Osteoblast (primary cell): ENCODE data around the gene ITGA2. TPM values are rescaled to one million over a fixed set of nuclear protein-coding genes. Genes with fewer than 3 reads are reported as not detected.

Experiments used
- DNase-seq: peaks from one replicate; pipeline ENCODE4 v3.0.0; 2011; ENCODE audit warnings: low spot score, mixed read lengths; ENCODE audit not compliant: insufficient read length; ENCODE audit errors: missing footprints
- H2AFZ ChIP-seq: 2 replicates; pipeline ENCODE4 v1.6.0; 2011; ENCODE audit warnings: mild to moderate bottlenecking, low read length
- H3K27ac ChIP-seq: 2 replicates; pipeline ENCODE4 v1.5.1; 2011; ENCODE audit warnings: mild to moderate bottlenecking, low read depth, low read length, moderate library complexity
- H3K27me3 ChIP-seq: 2 replicates; pipeline ENCODE4 v1.6.0; 2012; ENCODE audit warnings: mild to moderate bottlenecking, control low read depth, inconsistent platforms, low read length, moderate library complexity; ENCODE audit not compliant: insufficient read depth
- H3K36me3 ChIP-seq: 2 replicates; pipeline ENCODE4 v1.5.1; 2011; ENCODE audit warnings: mild to moderate bottlenecking, low read length, control low read depth, moderate library complexity; ENCODE audit not compliant: insufficient read depth
- H3K4me1 ChIP-seq: 2 replicates; pipeline ENCODE4 v1.5.1; 2011; ENCODE audit warnings: mild to moderate bottlenecking, low read length, control low read depth, moderate library complexity; ENCODE audit not compliant: insufficient read depth
- H3K4me2 ChIP-seq: 2 replicates; pipeline ENCODE4 v1.6.0; 2011; ENCODE audit warnings: mild to moderate bottlenecking, low read length; ENCODE audit not compliant: insufficient read depth
- H3K4me3 ChIP-seq: fragments of 200-600 bp; sonication (generic); 3 replicates; pipeline ENCODE4 v1.5.1; 2012; ENCODE audit warnings: mild to moderate bottlenecking, low read length, inconsistent platforms; ENCODE audit not compliant: insufficient read depth
- H3K79me2 ChIP-seq: 2 replicates; pipeline ENCODE4 v1.6.0; 2012; ENCODE audit warnings: mild to moderate bottlenecking, low read length, control low read depth, inconsistent platforms; ENCODE audit not compliant: insufficient read depth
- H3K9me3 ChIP-seq: 2 replicates; pipeline ENCODE4 v1.5.1; 2011; ENCODE audit warnings: low read depth, low read length, control low read depth
- H4K20me1 ChIP-seq: 2 replicates; pipeline ENCODE4 v1.6.0; 2012; ENCODE audit warnings: mild to moderate bottlenecking, low read length, control low read depth; ENCODE audit not compliant: insufficient read depth
- total RNA-seq: library from RNA; depleted of rRNA; stranded (reverse); fragments of >200 nt; gene quantifications from 2 replicates; pipeline ENCODE4 v1.2.3, GENCODE V29; 2012
- TF ChIP-seq, protein P1 (sequence below): IDR thresholded peaks from 2 replicates; pipeline ENCODE4 v1.5.1; 2011; ENCODE audit warnings: mild to moderate bottlenecking, low read depth, low read length, moderate library complexity; ENCODE audit errors: extremely low read depth

The ITGA2 gene
- total RNA-seq, 1 donor = 2.9 TPM

DNA sequence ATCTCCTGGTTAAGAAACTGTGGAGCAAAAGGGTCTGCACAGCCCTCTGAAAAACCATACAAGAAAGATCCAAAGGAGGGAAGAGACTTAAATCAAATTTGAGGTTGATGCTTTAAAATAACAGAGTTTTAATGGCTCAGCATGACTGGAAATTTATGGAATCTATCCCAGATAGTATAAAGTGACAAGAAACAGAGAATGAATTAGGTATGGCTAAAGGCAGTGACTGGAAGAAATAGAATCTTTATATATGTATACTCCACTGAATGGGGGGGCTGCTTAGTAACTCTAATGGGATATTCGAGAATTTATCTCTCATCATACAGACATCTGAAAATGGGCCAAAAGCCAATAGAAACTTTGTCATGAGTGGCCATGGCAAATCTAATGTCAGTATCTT lies 138.0 kb downstream of the ITGA2 start:
- DNase-seq = no peak
- no peaks in the 10 kb centered on the region for H3K9me3 ChIP-seq
- peaks cover 16% of the 10 kb centered on the region for H3K4me1 ChIP-seq
- H3K4me2 ChIP-seq = no peak overlapping the region
- no peaks in the 10 kb centered on the region for H3K36me3 ChIP-seq
- H3K27me3 ChIP-seq = no peaks in the 10 kb centered on the region
- TF ChIP-seq, protein P1, sequence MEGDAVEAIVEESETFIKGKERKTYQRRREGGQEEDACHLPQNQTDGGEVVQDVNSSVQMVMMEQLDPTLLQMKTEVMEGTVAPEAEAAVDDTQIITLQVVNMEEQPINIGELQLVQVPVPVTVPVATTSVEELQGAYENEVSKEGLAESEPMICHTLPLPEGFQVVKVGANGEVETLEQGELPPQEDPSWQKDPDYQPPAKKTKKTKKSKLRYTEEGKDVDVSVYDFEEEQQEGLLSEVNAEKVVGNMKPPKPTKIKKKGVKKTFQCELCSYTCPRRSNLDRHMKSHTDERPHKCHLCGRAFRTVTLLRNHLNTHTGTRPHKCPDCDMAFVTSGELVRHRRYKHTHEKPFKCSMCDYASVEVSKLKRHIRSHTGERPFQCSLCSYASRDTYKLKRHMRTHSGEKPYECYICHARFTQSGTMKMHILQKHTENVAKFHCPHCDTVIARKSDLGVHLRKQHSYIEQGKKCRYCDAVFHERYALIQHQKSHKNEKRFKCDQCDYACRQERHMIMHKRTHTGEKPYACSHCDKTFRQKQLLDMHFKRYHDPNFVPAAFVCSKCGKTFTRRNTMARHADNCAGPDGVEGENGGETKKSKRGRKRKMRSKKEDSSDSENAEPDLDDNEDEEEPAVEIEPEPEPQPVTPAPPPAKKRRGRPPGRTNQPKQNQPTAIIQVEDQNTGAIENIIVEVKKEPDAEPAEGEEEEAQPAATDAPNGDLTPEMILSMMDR = no peak
- H3K27ac ChIP-seq = no peak overlapping the region
- H3K79me2 ChIP-seq = no peaks in the 10 kb centered on the region
- no peaks in the 10 kb centered on the region for H4K20me1 ChIP-seq
- H3K4me3 ChIP-seq = no peak overlapping the region
- no peak overlapping the region for H2AFZ ChIP-seq

DNA sequence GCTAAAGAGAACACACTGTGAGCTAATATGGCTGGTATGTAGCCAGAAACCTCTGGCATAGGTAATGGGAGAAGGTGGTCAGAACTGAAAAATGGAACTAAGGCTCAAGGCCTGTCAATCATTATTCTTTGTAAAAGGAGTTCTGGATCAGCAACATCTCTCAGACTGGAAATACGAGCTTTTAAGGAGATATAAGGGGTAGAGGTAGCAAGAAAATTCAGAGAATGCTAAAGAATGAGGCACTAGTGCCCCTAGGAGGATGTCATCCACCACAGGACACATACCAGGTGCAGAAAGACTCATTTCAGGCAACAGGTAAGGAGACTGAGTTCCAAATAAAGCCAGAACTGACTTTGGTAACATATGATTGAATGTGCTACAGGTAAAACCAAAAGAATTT lies 139.3 kb downstream of the ITGA2 start:
- H3K79me2 ChIP-seq = no peaks in the 10 kb centered on the region
- H2AFZ ChIP-seq = no peak overlapping the region
- H3K4me1 ChIP-seq = peaks cover 16% of the 10 kb centered on the region
- TF ChIP-seq, protein P1 = no peak
- DNase-seq = no peak
- no peak overlapping the region for H3K4me2 ChIP-seq
- no peak overlapping the region for H3K4me3 ChIP-seq
- H4K20me1 ChIP-seq = no peaks in the 10 kb centered on the region
- H3K9me3 ChIP-seq = no peaks in the 10 kb centered on the region
- H3K27ac ChIP-seq = no peak overlapping the region
- H3K36me3 ChIP-seq = no peaks in the 10 kb centered on the region
- H3K27me3 ChIP-seq = no peaks in the 10 kb centered on the region

GRCh38 chr5:53130266-53130665 lies 141.1 kb downstream of the ITGA2 start:
- TF ChIP-seq, protein P1 = no peak
- no peak overlapping the region for H3K4me2 ChIP-seq
- no peak overlapping the region for H2AFZ ChIP-seq

DNA sequence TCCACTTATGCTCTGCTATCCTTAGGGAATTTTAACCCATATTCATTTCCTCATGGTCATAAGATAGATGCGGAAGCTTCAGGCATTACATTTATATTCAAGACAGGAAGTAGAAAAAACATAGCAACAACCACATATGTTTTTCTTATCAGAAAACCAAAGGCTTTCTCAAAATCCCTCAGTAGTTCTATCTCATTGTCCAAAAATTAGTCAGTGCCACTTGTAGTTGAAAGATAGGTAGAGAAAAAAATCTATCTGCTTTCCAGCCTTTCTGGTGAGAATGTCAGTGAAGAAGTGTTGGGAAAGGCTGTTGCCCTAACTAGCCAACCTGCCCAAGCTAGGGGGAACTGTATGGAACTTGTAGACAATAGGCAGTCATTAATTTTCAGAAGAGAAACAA lies 143.9 kb downstream of the ITGA2 start:
- H4K20me1 ChIP-seq = no peaks in the 10 kb centered on the region
- H3K27me3 ChIP-seq = no peaks in the 10 kb centered on the region
- H3K4me2 ChIP-seq = no peak overlapping the region
- DNase-seq = no peak
- no peak overlapping the region for H2AFZ ChIP-seq
- H3K9me3 ChIP-seq = no peaks in the 10 kb centered on the region
- H3K79me2 ChIP-seq = no peaks in the 10 kb centered on the region
- H3K4me3 ChIP-seq = no peak overlapping the region
- TF ChIP-seq, protein P1 = no peak
- no peak overlapping the region for H3K27ac ChIP-seq
- H3K4me1 ChIP-seq = peaks cover 4% of the 10 kb centered on the region
- H3K36me3 ChIP-seq = no peaks in the 10 kb centered on the region

More at GRCh38 chr5:53130266-53130665, 141.1 kb downstream of the ITGA2 start:
- H3K4me1 ChIP-seq = peaks cover 16% of the 10 kb centered on the region
- H3K9me3 ChIP-seq = no peaks in the 10 kb centered on the region
- H3K4me3 ChIP-seq = no peak overlapping the region
- H3K27ac ChIP-seq = no peak overlapping the region
- no peaks in the 10 kb centered on the region for H3K79me2 ChIP-seq
- H4K20me1 ChIP-seq = no peaks in the 10 kb centered on the region
- no peaks in the 10 kb centered on the region for H3K27me3 ChIP-seq
- no peaks in the 10 kb centered on the region for H3K36me3 ChIP-seq
- DNase-seq = no peak

Other genes with a start within 250 kb of the ITGA2 start
- 28.6 and 31.8 TPM in 2 replicates for gene ITGA1, start 201.4 kb upstream of the ITGA2 start, total RNA-seq
- gene PELO, start 201.4 kb upstream of the ITGA2 start, total RNA-seq = 21.4 and 21.5 TPM in 2 replicates
- gene MOCS2, start 120.4 kb downstream of the ITGA2 start, total RNA-seq = 42.3 and 55.1 TPM in 2 replicates